Endodermal cell (in vitro differentiated cells): ENCODE measurements around the gene P2RX7. TPM values are rescaled to one million over a fixed set of nuclear protein-coding genes. Genes with fewer than 3 reads are reported as not detected.
A peak's percentile ranks its signal among the peaks of the same experiment; 100 is the strongest.

ENCODE experiments used
- DNase-seq: peaks from one replicate; pipeline ENCODE4 v3.0.0-alpha.2; 2017
- H3K27ac ChIP-seq: 2 replicates; pipeline ENCODE4 v1.5.1; 2013; ENCODE audit warnings: mild to moderate bottlenecking, low read depth, low read length, moderate library complexity
- H3K27me3 ChIP-seq: 2 replicates; pipeline ENCODE4 v1.6.1; 2013; ENCODE audit warnings: mild to moderate bottlenecking, low read length, moderate library complexity; ENCODE audit not compliant: insufficient read depth, control insufficient read depth, poor library complexity, severe bottlenecking
- H3K36me3 ChIP-seq: 2 replicates; pipeline ENCODE4 v1.7.0; 2013; ENCODE audit warnings: mild to moderate bottlenecking, low read length, moderate library complexity; ENCODE audit not compliant: control insufficient read depth, insufficient read depth
- H3K4me1 ChIP-seq: one replicate; pipeline ENCODE4 v1.7.0; 2013; ENCODE audit warnings: low read length; ENCODE audit not compliant: control insufficient read depth, insufficient read depth
- H3K4me3 ChIP-seq: 2 replicates; pipeline ENCODE4 v1.5.1; 2013; ENCODE audit warnings: mild to moderate bottlenecking, low read length, moderate library complexity
- H3K9ac ChIP-seq: 2 replicates; pipeline ENCODE4 v1.6.1; 2013; ENCODE audit warnings: mild to moderate bottlenecking, low read length, moderate library complexity; ENCODE audit not compliant: poor library complexity, severe bottlenecking; ENCODE audit errors: extremely low read depth
- H3K9me3 ChIP-seq: 2 replicates; pipeline ENCODE4 v1.6.1; 2013; ENCODE audit warnings: mild to moderate bottlenecking, low read length, moderate library complexity; ENCODE audit not compliant: control insufficient read depth
- H3K27ac Mint-ChIP-seq: 2 replicates; pipeline ENCODE4 v1.8.0; 2020; ENCODE audit warnings: mixed read lengths
- H3K27me3 Mint-ChIP-seq: 2 replicates; pipeline ENCODE4 v1.8.0; 2021; ENCODE audit warnings: mild to moderate bottlenecking, mixed read lengths; ENCODE audit not compliant: insufficient read depth
- H3K36me3 Mint-ChIP-seq: 2 replicates; pipeline ENCODE4 v1.8.0; 2020; ENCODE audit warnings: low read depth, mixed read lengths
- H3K4me1 Mint-ChIP-seq: 2 replicates; pipeline ENCODE4 v1.8.0; 2020; ENCODE audit warnings: mixed read lengths
- H3K4me3 Mint-ChIP-seq: 2 replicates; pipeline ENCODE4 v1.8.0; 2020; ENCODE audit warnings: mild to moderate bottlenecking, moderate library complexity, mixed read lengths
- H3K9me3 Mint-ChIP-seq: 2 replicates; pipeline ENCODE4 v1.8.0; 2020; ENCODE audit warnings: mild to moderate bottlenecking, mixed read lengths
- WGBS, 2 experiments: methylation state at CpG; one replicate each; pipeline versions ENCODE4 v1.1.5 to v1.1.7; 2013; ENCODE audit warnings: missing lambda C conversion rate in 2 of 2, mixed read lengths in 1 of 2; ENCODE audit not compliant: insufficient coverage in 1 of 2, insufficient read length in 1 of 2; 5-methylcytosine and 5-hydroxymethylcytosine counted together
- total RNA-seq, 2 donors: library from RNA; stranded (reverse); fragmentation: NEBNext Ultra II Directional in 1 of 2; extraction: Animal tissue kit (Norgen Biotek cat#: 25700) in 1 of 2; gene quantifications; 2 replicates in 1 of 2; 3 replicates in 1 of 2; pipeline ENCODE4 v1.2.1, GENCODE V29; 2021
- TF ChIP-seq, protein P1 (sequence below): fragments of 200-600 bp; sonication (generic); conservative IDR thresholded peaks from 2 replicates; pipeline ENCODE4 v1.5.0; 2021; ENCODE audit warnings: antibody characterized with exemption, mild to moderate bottlenecking

Gene P2RX7
- total RNA-seq, 2 donors from 2014 or later = 0.18 TPM; not detected in 1

DNA sequence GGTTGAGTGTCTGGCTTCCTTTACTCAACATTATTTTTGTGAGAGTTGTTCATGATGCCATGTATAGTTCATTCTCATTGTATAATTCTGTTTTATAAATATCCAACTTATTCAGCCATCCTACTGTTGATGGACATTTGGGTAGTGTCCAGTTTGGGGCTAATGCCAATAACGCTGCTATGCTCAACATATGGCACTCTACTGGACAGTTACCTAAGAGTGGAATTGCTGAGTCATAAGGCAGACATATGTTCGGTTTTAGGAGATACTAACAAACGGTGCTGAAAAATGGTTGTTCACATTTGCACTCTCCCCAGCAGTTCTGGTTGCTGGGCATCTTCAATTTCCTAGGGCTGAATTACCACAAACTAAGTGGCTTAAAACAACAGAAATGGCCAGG is 48.5 kb downstream of the P2RX7 start:
- Histone ChIP-seq H3K36me3 (no peaks in the 10 kb centered on the region), H3K9me3 (peaks cover 7% of the 10 kb centered on the region), H3K4me1 (no peaks in the 10 kb centered on the region), H3K27ac (no peak overlapping the region), H3K9ac (no peak overlapping the region), H3K4me3 (no peak overlapping the region), H3K27me3 (peaks cover 13% of the 10 kb centered on the region)
- 88 to 97% methylated on average over 3 of the region's 3 CpGs for WGBS, 2 experiments
- Mint-ChIP-seq H3K27ac (no peak overlapping the region), H3K36me3 (no peaks in the 10 kb centered on the region), H3K9me3 (no peaks in the 10 kb centered on the region), H3K27me3 (peaks cover 9% of the 10 kb centered on the region), H3K4me1 (peaks cover 3% of the 10 kb centered on the region), H3K4me3 (no peak overlapping the region)
- TF ChIP-seq, protein P1, sequence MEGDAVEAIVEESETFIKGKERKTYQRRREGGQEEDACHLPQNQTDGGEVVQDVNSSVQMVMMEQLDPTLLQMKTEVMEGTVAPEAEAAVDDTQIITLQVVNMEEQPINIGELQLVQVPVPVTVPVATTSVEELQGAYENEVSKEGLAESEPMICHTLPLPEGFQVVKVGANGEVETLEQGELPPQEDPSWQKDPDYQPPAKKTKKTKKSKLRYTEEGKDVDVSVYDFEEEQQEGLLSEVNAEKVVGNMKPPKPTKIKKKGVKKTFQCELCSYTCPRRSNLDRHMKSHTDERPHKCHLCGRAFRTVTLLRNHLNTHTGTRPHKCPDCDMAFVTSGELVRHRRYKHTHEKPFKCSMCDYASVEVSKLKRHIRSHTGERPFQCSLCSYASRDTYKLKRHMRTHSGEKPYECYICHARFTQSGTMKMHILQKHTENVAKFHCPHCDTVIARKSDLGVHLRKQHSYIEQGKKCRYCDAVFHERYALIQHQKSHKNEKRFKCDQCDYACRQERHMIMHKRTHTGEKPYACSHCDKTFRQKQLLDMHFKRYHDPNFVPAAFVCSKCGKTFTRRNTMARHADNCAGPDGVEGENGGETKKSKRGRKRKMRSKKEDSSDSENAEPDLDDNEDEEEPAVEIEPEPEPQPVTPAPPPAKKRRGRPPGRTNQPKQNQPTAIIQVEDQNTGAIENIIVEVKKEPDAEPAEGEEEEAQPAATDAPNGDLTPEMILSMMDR = no peak
- DNase-seq = no peak

DNA sequence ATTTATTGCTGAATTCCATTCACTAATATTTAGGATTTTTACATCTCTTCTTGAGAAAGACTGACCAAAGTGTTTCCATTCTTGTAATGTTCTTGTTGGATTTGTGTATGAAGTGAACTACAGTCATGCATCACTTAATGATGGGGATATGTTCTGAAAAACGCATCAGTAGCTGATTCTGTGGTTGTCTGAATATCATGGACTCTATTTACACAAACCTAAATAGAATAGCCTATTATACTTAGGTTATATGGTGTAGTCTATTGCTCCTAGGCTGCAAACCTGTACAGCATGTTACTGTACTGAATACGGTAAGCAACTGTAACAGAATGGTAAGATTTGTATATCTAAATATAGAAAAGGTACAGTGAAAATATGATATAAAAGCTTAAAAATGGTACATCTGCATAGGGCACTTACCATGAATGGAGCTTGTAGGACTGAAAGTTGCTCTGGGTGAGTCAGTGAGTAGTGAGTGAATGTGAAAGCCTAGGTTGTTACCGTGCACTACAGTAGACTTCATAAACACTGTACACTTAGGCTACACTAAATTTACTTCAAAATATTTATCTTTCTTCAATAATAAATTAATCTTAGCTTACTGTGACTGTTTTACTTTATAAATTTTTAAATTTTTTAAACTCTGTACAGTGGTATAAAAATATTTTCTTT is 49.7 kb downstream of the P2RX7 start:
- H3K4me1 Mint-ChIP-seq = no peaks in the 10 kb centered on the region
- TF ChIP-seq, protein P1 = no peak
- H3K9me3 ChIP-seq = peaks cover 7% of the 10 kb centered on the region
- H3K27me3 Mint-ChIP-seq = peaks cover under 1% of the 10 kb centered on the region
- peaks cover under 1% of the 10 kb centered on the region for H3K27me3 ChIP-seq
- DNase-seq = no peak
- no peaks in the 10 kb centered on the region for H3K4me1 ChIP-seq
- no peaks in the 10 kb centered on the region for H3K9me3 Mint-ChIP-seq
- no peak overlapping the region for H3K4me3 ChIP-seq
- no peak overlapping the region for H3K27ac ChIP-seq
- 79 to 100% methylated on average over 1 to 2 of the region's 3 CpGs for WGBS, 2 experiments
- no peaks in the 10 kb centered on the region for H3K36me3 Mint-ChIP-seq
- no peak overlapping the region for H3K9ac ChIP-seq
- no peaks in the 10 kb centered on the region for H3K36me3 ChIP-seq
- no peak overlapping the region for H3K4me3 Mint-ChIP-seq
- H3K27ac Mint-ChIP-seq = no peak overlapping the region

DNA sequence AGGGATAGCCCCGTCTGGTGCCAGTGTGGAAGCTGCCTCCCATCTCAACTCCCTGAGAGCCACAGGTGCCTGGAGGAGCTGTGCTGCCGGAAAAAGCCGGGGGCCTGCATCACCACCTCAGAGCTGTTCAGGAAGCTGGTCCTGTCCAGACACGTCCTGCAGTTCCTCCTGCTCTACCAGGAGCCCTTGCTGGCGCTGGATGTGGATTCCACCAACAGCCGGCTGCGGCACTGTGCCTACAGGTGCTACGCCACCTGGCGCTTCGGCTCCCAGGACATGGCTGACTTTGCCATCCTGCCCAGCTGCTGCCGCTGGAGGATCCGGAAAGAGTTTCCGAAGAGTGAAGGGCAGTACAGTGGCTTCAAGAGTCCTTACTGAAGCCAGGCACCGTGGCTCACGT is 51.7 kb downstream of the P2RX7 start:
- Histone ChIP-seq H3K4me1 (no peaks in the 10 kb centered on the region), H3K36me3 (no peaks in the 10 kb centered on the region), H3K9ac (no peak overlapping the region), H3K9me3 (peaks cover 7% of the 10 kb centered on the region), H3K4me3 (no peak overlapping the region), H3K27ac (no peak overlapping the region), H3K27me3 (no peaks in the 10 kb centered on the region)
- no peaks in the 10 kb centered on the region for H3K9me3 Mint-ChIP-seq
- TF ChIP-seq, protein P1 = no peak
- WGBS, 2 experiments = 88 to 91% methylated on average over 15 of the region's 15 CpGs
- no peaks in the 10 kb centered on the region for H3K36me3 Mint-ChIP-seq
- no peaks in the 10 kb centered on the region for H3K27me3 Mint-ChIP-seq
- no peak overlapping the region for H3K27ac Mint-ChIP-seq
- peak; percentile 70 for DNase-seq
- no peak overlapping the region for H3K4me3 Mint-ChIP-seq
- no peaks in the 10 kb centered on the region for H3K4me1 Mint-ChIP-seq
